HG03520 (cell line): Measurements from ENCODE around the gene VSTM2B.
"Not testable (repeated sequence)": the region's sequence is repeated elsewhere in the genome, so short reads cannot be mapped to it uniquely, and the experiment has no call there.

Experiments
- ATAC-seq: cut with Tn5 transposase; IDR thresholded peaks from one replicate; pipeline ENCODE4 v1.9.1; 2021; ENCODE audit warnings: mild to moderate bottlenecking, moderate library complexity; ENCODE audit not compliant: unreplicated experiment

The VSTM2B gene

DNA sequence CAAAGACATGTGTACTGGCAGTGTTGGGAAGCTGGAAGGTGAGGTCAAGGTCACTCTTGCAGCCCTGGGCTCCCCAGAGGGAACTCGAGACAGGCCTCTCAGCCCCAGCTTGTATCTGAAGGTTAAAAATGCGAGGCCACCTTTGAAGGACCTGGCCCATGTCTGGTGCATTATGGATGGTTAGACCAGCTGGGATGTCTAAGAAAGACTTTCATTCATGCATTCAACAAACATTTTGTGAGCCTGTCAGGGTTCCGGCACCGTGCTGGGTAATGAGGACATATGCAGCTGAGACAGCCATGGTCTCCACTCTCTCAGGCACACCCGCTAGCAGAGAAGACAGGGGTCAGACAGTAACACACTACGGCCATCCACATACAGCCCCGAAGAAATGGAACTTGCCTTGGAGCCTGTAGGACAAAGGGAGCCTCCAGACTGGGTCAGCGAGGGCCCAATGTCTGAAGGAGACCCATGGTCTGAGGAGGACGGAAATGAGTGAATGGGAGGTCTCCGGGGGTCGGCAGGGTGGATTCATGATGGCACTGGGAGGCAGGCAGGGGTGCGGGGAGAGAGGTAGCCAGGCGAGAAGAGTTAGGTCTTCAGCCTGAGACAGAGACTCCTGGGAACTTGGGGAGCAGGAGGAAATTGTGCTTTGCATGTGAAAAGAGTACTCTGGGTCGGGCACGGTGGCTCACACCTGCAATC is 19.0 kb downstream of the VSTM2B start:
- no peak for ATAC-seq

DNA sequence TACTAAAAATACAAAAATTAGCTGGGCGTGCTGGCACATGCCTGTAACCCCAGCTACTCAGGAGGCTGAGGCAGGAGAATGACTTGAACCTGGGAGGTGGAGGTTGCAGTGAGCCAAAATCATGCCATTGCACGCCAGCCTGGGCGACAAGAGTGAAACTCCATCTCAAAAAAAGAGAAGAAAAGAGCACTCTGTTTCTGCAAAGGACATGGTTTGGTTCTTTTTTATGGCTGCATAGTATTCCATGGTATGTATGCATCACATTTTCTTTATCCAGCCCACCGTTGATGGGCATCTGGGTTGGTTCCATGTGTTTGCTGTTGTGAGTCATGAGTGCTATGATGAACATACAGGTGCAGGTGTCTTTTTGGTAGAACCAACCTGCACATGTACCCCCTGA is 19.7 kb downstream of the VSTM2B start:
- ATAC-seq: not testable (repeated sequence)

- no peak for ATAC-seq
Observed at GRCh38 chr19:29545866-29546582, 20.2 kb downstream of the VSTM2B start.

GRCh38 chr19:29546583-29547190 is 20.9 kb downstream of the VSTM2B start:
- ATAC-seq: no peak

GRCh38 chr19:29547361-29547960 is 21.7 kb downstream of the VSTM2B start:
- no peak for ATAC-seq

GRCh38 chr19:29547981-29548380 is 22.2 kb downstream of the VSTM2B start:
- no peak for ATAC-seq

DNA sequence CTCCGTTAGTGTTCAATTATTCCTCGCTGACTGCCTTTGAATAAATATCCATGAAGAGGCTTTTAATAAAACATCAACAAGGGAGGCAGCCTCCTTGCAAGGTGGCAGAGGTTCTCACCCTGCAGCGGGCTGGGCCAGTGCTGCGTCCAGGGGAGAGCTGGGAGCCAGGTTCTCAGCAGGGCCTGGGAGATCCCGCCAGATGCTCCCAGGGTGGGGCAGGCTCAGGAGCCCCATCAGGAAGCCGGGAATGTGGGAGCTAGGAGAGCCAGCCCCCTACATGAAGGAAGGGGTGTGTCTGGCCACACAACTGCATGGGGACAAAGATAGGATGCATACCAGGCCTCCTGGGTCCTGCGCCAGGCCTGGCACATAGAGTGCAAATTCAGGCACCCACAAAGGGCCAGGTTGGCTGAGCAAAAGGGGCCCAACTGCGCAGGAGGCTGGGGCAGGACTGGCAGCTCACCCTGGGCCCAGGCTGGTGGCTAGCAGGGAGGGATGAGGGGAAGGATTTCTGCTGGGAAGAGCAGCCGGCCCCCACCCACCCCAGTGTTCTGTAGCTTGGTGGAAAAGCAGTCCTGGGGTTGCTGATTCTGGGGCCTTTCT is 22.8 kb downstream of the VSTM2B start:
- no peak for ATAC-seq

DNA sequence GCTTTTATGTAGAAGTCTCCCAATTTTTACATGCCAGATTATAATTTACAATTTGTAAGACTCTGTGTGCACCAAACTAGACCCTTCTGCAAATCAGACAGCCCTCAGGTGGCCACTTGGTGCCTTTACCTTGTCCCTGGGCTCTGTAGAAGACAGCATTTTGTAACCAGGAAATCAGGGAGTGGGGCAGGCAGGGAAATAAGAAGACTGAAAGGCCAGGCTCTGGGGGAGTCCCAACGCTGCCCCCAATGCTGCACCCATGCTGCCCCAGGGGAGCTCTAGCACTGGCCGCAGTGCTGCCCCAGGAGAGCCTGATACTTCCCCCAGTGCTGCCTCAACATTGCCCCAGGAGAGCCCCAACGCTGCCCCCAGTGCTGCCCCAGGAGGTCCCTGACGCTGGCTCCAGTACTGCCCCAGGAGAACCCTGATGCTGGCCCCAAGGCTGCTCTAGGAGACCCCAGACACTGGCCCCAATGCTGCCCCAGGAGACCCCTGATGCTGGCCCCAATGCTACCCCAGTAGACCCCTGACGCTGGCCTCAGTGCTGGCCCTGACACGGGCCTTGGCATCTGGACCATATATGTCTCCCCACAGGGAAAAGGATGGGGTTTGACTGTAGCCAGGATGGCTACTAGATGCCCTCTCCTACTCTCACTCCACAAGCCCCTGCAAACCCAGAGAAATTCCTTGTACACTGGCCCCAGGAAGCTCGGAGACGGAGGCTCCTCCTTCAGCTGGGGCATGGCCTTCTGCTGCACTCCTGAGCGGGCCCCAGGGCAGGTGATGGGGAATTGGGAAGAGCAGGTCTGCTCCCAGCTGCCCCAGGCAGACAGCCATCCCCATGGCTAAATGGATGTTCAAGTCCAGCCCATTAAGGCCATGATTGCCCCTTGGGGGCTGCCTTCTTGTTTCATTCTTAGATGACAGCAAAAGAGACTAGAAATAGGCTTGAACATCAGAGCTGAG is 23.6 kb downstream of the VSTM2B start:
- no peak for ATAC-seq

- ATAC-seq: no peak
Observed at GRCh38 chr19:29550896-29551295, 25.1 kb downstream of the VSTM2B start.

DNA sequence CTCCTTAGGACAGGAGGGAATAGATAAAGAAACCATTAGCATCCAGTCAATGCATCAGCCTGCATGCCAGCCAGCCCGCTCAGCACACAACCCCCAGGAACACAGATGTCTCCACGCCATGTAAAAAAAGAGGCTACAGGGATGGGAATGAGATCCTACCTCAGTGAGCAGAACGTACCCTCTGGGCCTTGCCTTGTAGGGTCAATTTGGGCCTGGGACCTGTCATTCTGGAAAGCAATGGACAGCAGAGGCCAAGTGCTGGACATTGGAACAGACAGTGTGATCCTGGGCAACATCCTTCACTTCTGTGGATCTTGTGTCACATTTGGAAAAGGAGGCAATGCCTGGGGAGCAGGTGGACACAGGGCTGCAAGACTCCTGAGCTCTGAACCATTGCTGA is 26.0 kb downstream of the VSTM2B start:
- no peak for ATAC-seq

- no peak for ATAC-seq
Observed at GRCh38 chr19:29552454-29553280, 26.9 kb downstream of the VSTM2B start.

GRCh38 chr19:29554149-29554548 is 28.4 kb downstream of the VSTM2B start:
- no peak for ATAC-seq

DNA sequence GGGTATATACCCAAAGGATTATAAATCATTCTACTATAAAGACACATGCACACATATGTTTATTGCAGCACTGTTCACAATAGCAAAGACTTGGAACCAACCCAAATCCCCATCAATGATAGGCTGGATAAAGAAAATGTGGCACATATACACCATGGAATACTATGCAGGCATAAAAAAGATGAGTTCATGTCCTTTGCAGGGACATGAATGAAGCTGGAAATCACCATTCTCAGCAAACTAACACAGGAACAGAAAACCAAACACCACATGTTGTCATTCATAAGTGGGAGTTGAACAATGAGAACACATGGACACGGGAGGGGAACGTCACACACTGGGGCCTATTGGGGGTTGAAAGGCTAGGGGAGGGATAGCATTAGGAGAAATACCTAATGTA is 33.3 kb downstream of the VSTM2B start:
- ATAC-seq: not testable (repeated sequence)

DNA sequence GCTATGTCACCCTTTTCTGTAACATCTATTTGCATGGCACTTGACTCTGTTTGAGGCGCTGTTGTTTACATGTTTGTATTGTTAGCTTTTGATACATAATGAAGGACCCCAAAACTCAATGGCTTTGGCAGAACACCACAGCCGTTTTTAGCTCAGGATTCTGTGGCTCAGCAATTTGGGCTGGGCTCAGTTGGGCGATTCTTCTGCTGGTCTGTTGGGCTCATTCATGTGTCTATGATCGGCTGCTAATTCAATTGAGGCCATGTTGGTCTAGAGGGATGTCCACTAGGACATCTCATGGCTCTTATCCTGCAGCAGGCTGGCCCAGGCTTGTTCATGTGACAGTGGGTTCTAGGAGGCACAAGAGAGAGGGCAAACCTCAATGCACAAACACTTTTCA is 33.9 kb downstream of the VSTM2B start:
- no peak for ATAC-seq

DNA sequence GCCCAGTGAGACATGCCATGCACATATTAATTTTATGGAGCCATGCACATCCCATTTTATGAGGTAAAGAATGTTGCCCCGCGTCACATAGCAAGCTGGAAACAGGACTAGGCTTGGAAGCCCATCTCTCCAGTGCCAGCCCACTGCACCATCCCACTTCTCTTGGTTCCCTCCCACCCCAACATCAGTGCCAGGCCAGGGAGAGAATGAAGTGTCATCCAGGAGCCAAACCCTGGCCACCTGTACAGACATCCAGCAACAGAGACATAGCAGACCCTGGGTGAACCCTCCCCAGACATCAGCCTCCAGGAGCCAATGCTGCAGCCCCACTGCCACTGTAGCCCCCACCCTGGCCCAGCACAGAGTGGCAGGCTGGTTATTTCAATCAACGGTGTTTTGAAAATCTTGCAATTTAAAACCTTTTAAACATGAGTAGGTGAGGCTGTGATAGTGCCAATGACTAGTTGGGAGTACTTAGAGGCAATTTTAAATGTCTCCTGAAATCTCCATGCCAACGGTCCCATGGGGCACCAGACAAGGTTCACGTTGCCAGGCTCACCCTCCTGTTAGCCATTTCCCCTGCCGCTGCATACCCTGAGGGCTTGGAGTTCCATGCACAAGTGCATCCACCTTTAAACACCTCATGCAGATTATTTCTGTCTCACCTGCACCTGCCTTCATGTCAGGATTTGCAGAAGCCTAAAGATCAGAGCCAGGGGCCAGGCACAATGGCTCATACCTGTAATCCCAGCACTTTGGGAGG is 34.7 kb downstream of the VSTM2B start:
- ATAC-seq: no peak

DNA sequence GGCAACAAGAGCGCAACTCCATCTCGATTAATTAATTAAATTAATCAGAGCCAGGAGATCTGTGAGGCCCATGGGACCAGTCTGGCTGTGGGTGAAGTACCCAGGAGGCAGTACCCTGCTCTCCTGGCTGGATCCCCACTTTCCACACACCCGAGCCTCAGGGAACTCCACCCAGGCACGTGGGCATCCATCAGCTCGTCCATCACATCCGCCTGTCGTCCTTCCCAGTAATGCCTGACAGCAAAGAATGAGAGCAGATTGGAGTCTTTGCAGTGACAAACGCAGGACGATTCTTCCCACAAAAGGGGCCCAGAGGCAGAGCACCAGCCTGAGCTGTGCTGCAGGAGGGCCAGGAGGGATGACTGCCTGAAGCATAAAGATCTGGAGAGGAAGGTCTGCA is 35.8 kb downstream of the VSTM2B start:
- no peak for ATAC-seq

- ATAC-seq: no peak
Observed at GRCh38 chr19:29562299-29563297, 36.8 kb downstream of the VSTM2B start.
